PFSK-1 (cell line): ENCODE measurements around the gene PCK2.

ENCODE experiments used
- FOXP2 ChIP-seq: optimal IDR thresholded peaks from 2 replicates; pipeline ENCODE3; 2011; ENCODE audit warnings: borderline replicate concordance, control low read depth, inconsistent platforms; ENCODE audit not compliant: insufficient read depth; ENCODE audit errors: extremely low read length, extremely low read depth
- POLR2AphosphoS5 ChIP-seq: IDR thresholded peaks from 2 replicates; pipeline ENCODE4 v1.6.1; 2012; ENCODE audit warnings: low read depth, mild to moderate bottlenecking, control low read depth, low read length, moderate library complexity
- REST ChIP-seq, 2 experiments: IDR thresholded peaks; 2 replicates each; pipeline versions ENCODE4 v1.6.1 to v1.8.0; 2011 to 2012; ENCODE audit warnings: low read depth in 2 of 2, low read length in 2 of 2, control low read depth in 1 of 2, inconsistent platforms in 1 of 2, mild to moderate bottlenecking in 1 of 2, moderate library complexity in 1 of 2; ENCODE audit not compliant: insufficient read depth in 1 of 2
- SIN3A ChIP-seq: IDR thresholded peaks from 2 replicates; pipeline ENCODE4 v1.6.1; 2012; ENCODE audit warnings: mild to moderate bottlenecking, low read length, moderate library complexity, borderline replicate concordance; ENCODE audit not compliant: insufficient read depth
- TAF1 ChIP-seq: IDR thresholded peaks from 2 replicates; pipeline ENCODE4 v1.6.1; 2012; ENCODE audit warnings: low read length, control low read depth, borderline replicate concordance; ENCODE audit not compliant: insufficient read depth

PCK2 gene

GRCh38 chr14:24074625-24075484 lies 19.3 kb upstream of the PCK2 start:
- no peak for TF ChIP-seq FOXP2
- no peak for TF ChIP-seq REST (IDR thresholded peaks at IDR 0.05; ENCODE audit: insufficient read depth in 1 of 2, low read depth in 2 of 2, low read length in 2 of 2)
- TF ChIP-seq SIN3A: no peak
- TF ChIP-seq POLR2AphosphoS5: no peak
- TF ChIP-seq TAF1: no peak

DNA sequence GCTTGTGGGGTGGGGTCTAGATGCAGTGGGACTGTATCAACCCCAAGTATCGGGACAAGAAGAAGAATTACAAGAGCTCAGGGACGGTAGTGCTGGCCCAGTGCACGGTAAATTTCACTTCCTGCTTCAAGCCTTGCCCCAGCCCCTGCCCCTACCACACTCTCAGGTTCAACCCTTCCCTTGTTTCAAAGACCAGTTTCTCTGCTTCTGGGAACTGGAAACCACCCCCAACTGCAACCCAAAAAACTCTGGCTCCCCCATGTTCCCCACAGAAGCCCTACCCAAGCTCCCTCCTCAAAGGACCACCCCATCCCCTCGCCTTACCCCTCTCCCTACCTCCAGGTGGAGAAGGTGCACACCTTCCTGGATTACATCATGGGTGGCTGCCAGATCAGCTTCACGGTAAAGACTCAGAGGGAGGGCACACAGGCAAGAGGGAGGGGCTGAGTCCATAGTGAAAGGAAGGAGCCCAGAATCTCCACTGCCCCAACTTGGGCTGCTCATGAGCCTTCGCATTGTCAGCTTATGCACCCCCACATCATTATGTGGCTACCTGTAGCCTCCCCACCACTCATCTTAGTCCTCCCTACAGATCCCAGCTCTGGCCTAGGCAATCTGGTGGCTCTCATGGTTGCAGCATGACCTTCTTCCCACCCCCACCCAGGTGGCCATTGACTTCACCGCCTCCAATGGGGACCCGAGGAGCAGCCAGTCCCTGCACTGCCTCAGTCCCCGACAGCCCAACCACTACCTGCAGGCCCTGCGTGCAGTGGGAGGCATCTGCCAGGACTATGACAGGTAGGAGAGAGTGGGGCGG lies 18.4 kb upstream of the PCK2 start:
- TF ChIP-seq REST (IDR thresholded peaks at IDR 0.05; ENCODE audit: insufficient read depth in 1 of 2, low read depth in 2 of 2, low read length in 2 of 2) (no peak), SIN3A (no peak), POLR2AphosphoS5 (no peak), FOXP2 (no peak), TAF1 (no peak)

DNA sequence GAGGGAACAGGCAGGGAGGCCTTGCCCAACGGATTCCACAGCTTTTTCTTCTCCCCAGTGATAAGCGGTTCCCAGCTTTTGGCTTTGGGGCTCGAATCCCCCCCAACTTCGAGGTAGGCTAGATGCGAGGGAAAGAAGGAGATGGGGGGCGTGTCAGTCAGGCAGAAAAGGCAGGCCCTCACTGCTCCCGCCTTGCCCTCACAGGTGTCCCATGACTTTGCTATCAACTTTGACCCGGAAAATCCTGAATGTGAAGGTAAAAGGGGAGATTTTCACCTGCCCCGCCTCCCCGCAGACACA lies 17.9 kb upstream of the PCK2 start:
- TF ChIP-seq TAF1 (no peak), POLR2AphosphoS5 (no peak), FOXP2 (no peak), REST (IDR thresholded peaks at IDR 0.05; ENCODE audit: insufficient read depth in 1 of 2, low read depth in 2 of 2, low read length in 2 of 2) (no peak), SIN3A (no peak)

DNA sequence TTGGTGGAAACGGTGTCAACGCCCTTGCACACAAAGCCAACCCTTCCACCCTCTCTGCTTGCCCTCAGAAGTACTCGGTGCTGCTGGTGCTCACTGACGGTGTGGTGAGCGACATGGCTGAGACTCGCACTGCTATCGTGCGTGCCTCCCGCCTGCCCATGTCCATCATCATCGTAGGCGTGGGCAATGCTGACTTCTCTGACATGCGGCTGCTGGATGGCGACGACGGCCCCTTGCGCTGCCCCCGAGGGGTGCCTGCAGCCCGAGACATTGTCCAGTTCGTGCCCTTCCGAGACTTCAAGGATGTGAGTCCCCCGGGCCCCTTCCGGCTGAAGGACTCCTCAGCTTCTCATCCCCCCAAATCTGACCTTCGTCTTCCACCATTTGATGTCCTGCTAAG lies 17.0 kb upstream of the PCK2 start:
- TF ChIP-seq REST (IDR thresholded peaks at IDR 0.05; ENCODE audit: insufficient read depth in 1 of 2, low read depth in 2 of 2, low read length in 2 of 2) (no peak), POLR2AphosphoS5 (no peak), SIN3A (no peak), TAF1 (no peak), FOXP2 (no peak)
